Fibroblast of mammary gland (primary cell): ENCODE results near the gene PFKFB3.

ENCODE experiments used
- DNase-seq: peaks from one replicate; pipeline ENCODE4 v3.0.0-alpha.2; 2010; ENCODE audit warnings: low read depth
- H3K4me3 ChIP-seq: 2 replicates; pipeline ENCODE4 v1.5.1; 2011; ENCODE audit warnings: low read depth, mild to moderate bottlenecking, low read length, moderate library complexity; ENCODE audit not compliant: control insufficient read depth
- TF ChIP-seq, protein P1 (sequence below): conservative IDR thresholded peaks from 2 replicates; pipeline ENCODE4 v1.5.1; 2011; ENCODE audit warnings: low read depth, low read length, inconsistent platforms; ENCODE audit not compliant: control insufficient read depth, insufficient read depth

The PFKFB3 gene

DNA sequence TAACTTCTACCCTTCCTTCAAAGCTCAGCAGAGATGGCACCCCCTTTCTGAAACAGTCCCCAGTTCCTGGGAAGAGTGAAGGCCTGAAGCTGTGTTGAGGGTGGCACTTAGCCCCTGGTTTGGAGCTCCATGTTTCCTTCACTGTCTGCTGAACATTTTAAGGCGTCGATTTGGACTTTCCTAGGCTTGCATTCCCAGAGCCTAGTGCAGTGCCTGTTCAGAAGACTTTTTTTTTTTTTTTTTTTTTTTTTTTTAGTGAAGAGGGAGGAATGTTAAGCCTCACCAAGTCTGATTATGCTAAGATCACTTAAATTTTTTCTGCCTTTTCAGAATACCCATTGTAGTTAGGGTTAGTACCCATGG lies 97.0 kb downstream of the PFKFB3 start:
- TF ChIP-seq, protein P1, sequence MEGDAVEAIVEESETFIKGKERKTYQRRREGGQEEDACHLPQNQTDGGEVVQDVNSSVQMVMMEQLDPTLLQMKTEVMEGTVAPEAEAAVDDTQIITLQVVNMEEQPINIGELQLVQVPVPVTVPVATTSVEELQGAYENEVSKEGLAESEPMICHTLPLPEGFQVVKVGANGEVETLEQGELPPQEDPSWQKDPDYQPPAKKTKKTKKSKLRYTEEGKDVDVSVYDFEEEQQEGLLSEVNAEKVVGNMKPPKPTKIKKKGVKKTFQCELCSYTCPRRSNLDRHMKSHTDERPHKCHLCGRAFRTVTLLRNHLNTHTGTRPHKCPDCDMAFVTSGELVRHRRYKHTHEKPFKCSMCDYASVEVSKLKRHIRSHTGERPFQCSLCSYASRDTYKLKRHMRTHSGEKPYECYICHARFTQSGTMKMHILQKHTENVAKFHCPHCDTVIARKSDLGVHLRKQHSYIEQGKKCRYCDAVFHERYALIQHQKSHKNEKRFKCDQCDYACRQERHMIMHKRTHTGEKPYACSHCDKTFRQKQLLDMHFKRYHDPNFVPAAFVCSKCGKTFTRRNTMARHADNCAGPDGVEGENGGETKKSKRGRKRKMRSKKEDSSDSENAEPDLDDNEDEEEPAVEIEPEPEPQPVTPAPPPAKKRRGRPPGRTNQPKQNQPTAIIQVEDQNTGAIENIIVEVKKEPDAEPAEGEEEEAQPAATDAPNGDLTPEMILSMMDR: no peak
- no peak for DNase-seq
- no peak overlapping the region for H3K4me3 ChIP-seq

DNA sequence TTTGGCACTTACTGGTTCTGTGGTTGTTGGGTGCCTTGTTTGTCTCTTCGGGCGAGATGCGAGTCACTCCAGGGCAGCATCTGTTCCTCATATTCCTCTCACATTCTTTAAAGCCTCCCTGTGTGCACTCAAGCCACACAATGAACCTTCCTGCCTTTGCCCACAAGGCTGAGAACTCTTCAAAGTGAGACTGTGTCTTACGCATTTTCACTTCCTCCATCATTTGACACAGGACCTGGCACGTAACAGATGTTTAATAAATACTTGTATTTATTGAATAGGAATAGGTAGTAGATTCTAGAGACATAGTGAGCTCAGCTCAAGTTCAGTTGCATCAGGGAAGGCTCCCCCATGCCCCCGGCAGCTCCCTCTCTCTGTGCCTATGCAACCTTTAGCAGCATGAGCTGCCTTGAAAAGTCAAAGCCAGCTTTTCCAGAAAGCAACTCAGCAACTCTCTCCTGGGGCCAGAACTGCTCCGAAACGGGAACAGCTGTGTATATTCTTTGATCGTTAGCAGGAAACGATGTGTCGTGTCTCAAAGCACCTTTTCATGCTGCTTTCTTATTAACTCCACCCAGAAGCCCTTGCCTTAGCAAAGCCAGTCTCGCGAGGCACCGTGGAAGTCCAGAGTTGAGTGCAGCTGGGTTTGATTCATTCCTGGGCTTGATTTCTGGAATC lies 97.5 kb downstream of the PFKFB3 start:
- DNase-seq: peak; percentile 65
- TF ChIP-seq, protein P1: no peak
- H3K4me3 ChIP-seq: no peak overlapping the region

DNA sequence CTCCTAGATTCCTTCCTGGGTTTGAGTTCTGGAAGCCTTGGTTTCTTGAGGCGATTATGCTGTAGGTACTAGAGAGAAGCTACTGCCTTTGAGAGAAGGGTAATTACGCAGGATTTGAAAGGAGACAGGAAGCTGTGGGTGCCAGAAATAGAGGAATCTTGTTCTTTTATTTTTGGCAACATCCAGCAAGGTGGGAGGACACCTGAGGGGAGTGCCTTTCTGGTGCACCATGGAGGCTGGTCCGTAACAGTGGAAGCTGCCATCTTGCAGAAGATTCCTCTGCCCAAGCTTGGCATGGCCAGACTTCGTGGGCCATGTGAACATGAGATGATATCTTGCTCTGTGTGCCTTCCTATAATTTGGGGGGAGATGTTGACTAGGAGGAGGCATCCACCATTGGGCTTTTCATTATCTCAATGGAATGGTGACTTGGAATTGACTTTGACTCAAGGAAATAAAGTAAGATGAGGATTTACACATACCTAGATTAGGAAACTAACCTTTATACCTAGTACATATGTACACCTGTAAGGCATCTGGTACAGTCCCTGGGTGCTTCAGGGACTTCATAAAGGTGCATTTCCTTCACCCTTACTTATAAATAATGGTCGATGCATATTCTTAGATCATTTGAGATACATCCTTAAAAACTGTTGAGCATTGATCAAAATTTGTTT lies 98.2 kb downstream of the PFKFB3 start:
- TF ChIP-seq, protein P1: no peak
- DNase-seq: no peak
- H3K4me3 ChIP-seq: no peak overlapping the region

DNA sequence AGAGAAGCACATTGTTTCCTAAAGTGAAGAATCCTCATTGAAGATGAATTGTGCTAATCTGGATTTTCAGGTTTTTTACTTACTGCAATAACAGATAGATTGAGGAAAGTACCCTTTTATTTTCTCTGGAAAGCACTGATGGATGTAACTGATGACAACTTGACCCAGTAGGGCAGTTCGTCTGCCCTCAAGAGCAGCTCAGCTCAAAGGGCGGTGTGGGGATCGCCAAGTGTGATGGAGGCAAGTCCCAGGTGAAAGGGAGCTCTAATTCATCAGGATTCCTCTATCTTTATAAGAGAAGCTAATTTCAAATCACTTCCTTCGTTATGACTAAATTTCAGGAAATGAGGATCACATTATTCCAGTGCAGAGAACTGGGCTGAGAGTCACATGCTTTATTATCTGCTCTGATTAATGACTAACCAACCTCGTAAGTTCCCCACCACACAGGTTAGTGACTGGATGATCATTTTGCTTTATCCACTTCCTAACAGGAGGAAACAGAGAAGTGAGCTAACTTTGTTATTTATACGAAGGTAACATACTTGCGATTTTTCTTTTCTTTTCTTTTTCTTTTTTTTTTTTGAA lies 98.8 kb downstream of the PFKFB3 start:
- TF ChIP-seq, protein P1: no peak
- no peak overlapping the region for H3K4me3 ChIP-seq
- peak; percentile 19 for DNase-seq
